ENCODE data around the gene PLAU. TPM values are rescaled to one million over a fixed set of nuclear protein-coding genes. Genes with fewer than 3 reads are reported as not detected.
"Not testable (repeated sequence)": the region's sequence is repeated elsewhere in the genome, so short reads cannot be mapped to it uniquely, and the experiment has no call there.

The PLAU gene
- total RNA-seq, 1 experiment from 2014 or later = 219 TPM

- Histone ChIP-seq H3K9me3 (no peaks in the 10 kb centered on the region), H3K36me3 (no peaks in the 10 kb centered on the region), H3K4me3 (no peak overlapping the region), H3K27me3 (no peaks in the 10 kb centered on the region)
- no peak for DNase-seq
Measured at GRCh38 chr10:73890261-73890660, 20.7 kb upstream of the PLAU start.

GRCh38 chr10:73890830-73891229 is 20.1 kb upstream of the PLAU start:
- not testable (repeated sequence) for H3K27me3 ChIP-seq, H3K36me3 ChIP-seq, H3K9me3 ChIP-seq, DNase-seq, H3K4me3 ChIP-seq

DNA sequence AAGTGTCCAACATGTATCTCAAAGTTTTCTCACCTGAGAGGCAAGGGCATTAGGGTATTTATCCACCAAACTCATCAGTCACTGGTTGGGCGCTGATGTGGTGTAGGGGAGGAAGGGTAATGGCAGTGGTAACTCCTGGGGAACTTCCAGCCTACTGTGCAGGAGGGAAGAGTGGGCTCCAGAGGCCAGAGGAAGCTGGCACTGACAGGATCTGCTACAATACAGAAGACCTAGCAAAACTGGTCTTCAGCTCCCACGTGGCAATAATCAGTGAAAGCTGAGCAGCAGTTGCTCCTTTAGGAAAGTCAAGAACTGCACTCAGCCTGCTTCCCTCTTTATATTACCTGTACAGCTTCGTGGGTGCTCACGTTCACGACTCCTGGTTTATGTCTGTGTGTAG is 19.4 kb upstream of the PLAU start:
- no peak overlapping the region for H3K4me3 ChIP-seq
- no peaks in the 10 kb centered on the region for H3K27me3 ChIP-seq
- H3K9me3 ChIP-seq = no peaks in the 10 kb centered on the region
- DNase-seq = no peak
- no peaks in the 10 kb centered on the region for H3K36me3 ChIP-seq

GRCh38 chr10:73892310-73893030 is 18.5 kb upstream of the PLAU start:
- no peaks in the 10 kb centered on the region for H3K27me3 ChIP-seq
- DNase-seq = no peak
- no peak overlapping the region for H3K4me3 ChIP-seq
- no peaks in the 10 kb centered on the region for H3K9me3 ChIP-seq
- no peaks in the 10 kb centered on the region for H3K36me3 ChIP-seq

- Histone ChIP-seq H3K4me3 (no peak overlapping the region), H3K9me3 (no peaks in the 10 kb centered on the region), H3K27me3 (no peaks in the 10 kb centered on the region), H3K36me3 (no peaks in the 10 kb centered on the region)
- DNase-seq = no peak
Measured at GRCh38 chr10:73893426-73893825, 17.5 kb upstream of the PLAU start.

DNA sequence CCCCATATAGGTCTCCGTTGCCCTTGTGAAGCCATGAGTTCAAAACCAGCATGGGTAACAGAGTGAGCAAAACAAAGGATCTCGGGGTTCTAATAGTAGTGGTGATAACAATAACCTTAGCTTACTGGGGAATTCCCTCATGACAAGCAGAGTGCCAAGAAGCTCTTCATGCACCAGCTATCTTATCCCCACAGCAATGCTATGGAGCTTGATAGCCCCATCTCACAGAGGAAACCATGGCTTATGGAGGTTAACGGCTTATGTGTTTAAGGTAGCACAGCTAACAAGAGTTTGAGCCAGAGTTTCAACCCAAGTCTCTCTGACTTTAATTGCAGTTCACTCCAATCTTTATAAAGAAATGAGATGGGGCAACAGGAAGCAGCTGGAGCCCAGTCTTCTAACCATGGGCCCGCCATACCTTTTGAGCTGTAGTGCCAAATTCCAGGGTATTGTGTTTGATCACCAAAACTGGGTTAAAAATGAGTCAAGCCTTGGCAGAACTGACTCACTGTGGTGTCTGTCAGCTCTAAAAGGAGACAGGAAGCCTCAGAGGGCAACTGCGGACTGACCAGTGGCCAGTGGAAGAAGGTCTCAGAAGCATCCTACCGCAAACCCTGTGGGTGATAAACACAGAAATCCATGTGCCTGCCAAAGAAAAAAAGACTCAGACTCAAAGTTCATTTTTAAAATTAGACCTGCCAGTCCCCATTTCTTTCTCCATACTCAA is 16.5 kb upstream of the PLAU start:
- Histone ChIP-seq H3K4me3 (no peak overlapping the region), H3K27me3 (no peaks in the 10 kb centered on the region), H3K36me3 (no peaks in the 10 kb centered on the region), H3K9me3 (no peaks in the 10 kb centered on the region)
- peak; percentile 93 for DNase-seq

DNA sequence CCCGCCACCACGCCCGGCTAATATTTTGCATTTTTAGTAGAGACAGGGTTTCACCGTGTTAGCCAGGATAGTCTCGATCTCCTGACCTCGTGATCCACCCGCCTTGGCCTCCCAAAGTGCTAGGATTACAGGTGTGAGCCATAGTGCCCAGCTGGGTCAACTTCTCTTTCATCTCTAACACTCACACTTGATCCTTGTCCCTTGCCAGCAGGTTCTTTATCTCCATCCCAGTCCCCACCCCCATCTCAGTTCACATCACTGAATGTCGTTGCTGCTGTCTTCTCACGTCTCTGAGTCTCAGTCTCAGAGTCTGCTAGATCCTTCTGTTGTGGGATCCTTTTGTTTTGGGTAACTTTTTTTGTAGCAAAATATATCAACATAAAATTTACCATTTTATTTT is 15.6 kb upstream of the PLAU start:
- not testable (repeated sequence) for H3K9me3 ChIP-seq, H3K4me3 ChIP-seq, H3K27me3 ChIP-seq, DNase-seq, H3K36me3 ChIP-seq

GRCh38 chr10:73897693-73898092 is 13.2 kb upstream of the PLAU start:
- Histone ChIP-seq H3K4me3 (no peak overlapping the region), H3K9me3 (no peaks in the 10 kb centered on the region), H3K27me3 (no peaks in the 10 kb centered on the region), H3K36me3 (no peaks in the 10 kb centered on the region)
- peak; percentile 47 for DNase-seq

DNA sequence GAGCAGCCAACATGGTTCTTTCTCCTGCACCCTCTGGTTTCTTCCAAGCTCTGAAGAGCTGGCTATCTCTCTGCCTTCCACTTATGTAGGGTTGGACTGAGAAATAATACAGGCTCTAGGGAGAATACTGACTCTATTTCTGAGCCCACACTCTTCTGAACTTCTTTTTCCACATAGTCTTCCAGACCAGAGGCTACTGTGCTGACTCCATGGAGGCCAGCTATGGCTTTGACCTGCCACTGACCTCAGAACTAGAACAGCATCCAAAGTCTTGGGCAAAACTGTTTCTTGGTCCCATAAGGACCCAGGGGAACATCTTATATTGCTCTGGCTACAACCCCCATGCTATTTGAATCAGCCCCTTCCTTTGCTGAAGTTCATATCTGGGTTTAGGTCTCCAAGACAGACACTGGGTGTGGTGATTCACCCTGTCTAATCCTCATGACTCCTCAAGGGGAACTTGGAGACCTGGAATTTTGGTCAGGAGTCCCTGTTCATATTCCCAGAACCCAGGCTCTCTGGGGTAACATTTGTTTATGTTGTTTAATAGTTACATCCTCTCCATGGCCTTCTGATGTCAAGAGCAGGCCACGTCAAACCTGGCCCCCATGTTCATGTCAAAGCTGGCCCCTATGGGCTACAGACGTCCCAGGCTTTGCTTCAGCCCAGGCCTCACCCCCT is 12.1 kb upstream of the PLAU start:
- peak; percentile 40 for DNase-seq
- Histone ChIP-seq H3K27me3 (no peaks in the 10 kb centered on the region), H3K4me3 (no peak overlapping the region), H3K9me3 (no peaks in the 10 kb centered on the region), H3K36me3 (no peaks in the 10 kb centered on the region)

GRCh38 chr10:73899423-73899822 is 11.5 kb upstream of the PLAU start:
- no peak overlapping the region for H3K4me3 ChIP-seq
- H3K36me3 ChIP-seq = no peaks in the 10 kb centered on the region
- no peaks in the 10 kb centered on the region for H3K9me3 ChIP-seq
- no peaks in the 10 kb centered on the region for H3K27me3 ChIP-seq
- peak; percentile 83 for DNase-seq

- Histone ChIP-seq H3K36me3 (no peaks in the 10 kb centered on the region), H3K4me3 (no peak overlapping the region), H3K27me3 (no peaks in the 10 kb centered on the region), H3K9me3 (no peaks in the 10 kb centered on the region)
- no peak for DNase-seq
Measured at GRCh38 chr10:73900064-73900463, 10.9 kb upstream of the PLAU start.

DNA sequence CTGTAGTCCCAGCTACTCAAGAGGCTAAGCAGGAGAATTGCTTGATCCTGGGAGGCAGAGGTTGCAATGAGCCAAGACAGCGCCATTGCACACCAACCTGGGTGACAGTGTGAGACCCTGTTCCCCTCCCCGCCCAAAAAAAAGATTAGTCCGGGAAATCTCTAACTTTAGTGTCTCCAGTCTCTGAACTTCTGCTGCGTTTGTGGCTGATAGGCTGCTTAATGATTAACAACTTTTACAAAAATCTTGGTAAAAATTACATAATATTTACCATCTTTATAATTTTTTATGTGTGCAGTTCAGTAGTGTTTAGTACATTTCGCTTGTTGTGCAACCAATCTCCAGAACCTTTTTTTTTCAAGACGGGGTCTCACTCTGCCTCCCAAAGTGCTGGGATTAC is 9.7 kb upstream of the PLAU start:
- Histone ChIP-seq H3K27me3 (no peaks in the 10 kb centered on the region), H3K4me3 (no peak overlapping the region), H3K36me3 (no peaks in the 10 kb centered on the region), H3K9me3 (no peaks in the 10 kb centered on the region)
- no peak for DNase-seq

DNA sequence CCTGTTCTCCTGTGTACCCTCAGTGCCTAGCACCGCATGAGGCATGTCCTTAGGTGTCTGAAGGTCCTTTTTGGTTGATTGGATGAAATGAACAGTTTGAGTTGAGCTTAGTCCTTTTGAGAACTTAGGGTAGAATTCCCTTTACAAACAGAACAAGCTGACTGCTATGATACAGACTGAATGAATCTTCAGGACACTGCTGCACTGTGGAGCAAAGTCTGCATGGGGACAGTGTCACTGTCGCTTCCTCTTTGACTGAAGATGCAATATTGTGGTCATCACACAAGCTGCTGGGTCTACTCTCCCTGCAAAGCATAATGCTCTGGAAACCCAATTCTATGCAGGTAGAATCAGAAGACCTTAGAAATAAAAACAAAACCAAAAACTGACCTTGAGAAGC is 8.6 kb upstream of the PLAU start:
- no peak for DNase-seq
- Histone ChIP-seq H3K9me3 (no peaks in the 10 kb centered on the region), H3K27me3 (no peaks in the 10 kb centered on the region), H3K36me3 (no peaks in the 10 kb centered on the region), H3K4me3 (no peak overlapping the region)

DNA sequence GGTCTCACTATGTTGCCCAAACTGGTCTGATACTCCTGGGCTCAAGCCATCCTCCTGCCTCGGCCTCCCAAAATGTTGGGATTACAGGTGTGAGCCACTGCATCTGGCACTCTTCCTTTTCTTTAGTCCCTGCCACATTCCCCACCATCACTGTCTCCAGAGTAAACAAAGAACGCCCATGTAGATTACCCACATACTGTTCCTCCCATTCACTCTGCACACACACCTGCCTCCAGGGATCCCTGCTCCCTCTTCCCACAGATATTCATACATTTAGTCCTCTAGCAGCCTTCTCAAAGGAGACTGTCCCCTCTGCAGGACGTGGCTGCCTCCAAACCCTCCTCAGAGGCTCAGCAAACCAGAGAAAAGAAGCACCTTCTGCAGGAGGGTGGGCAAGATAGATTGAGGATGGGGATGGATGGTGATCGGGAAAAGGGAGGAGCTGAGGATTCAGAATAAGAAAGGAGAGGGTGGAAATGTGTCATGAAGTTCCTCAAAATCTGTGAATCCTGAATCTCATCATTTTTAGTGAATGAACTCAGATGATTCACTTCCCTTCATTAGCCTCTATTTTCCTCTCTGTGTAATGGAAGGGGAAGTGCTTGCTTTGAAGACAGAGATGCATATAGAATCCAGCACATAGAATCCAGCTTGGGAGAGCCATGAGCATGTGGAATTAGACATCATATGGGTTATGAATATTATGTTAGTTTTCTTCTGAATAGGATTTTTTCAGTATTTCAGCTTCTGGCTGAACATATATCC is 5.5 kb upstream of the PLAU start:
- Histone ChIP-seq H3K36me3 (no peaks in the 10 kb centered on the region), H3K27me3 (no peaks in the 10 kb centered on the region), H3K9me3 (no peaks in the 10 kb centered on the region), H3K4me3 (no peak overlapping the region)
- no peak for DNase-seq

GRCh38 chr10:73906524-73907447 is 4.1 kb upstream of the PLAU start:
- Histone ChIP-seq H3K36me3 (peaks cover 5% of the 10 kb centered on the region), H3K4me3 (no peak overlapping the region), H3K27me3 (no peaks in the 10 kb centered on the region), H3K9me3 (no peaks in the 10 kb centered on the region)
- DNase-seq = peak; percentile 97

DNA sequence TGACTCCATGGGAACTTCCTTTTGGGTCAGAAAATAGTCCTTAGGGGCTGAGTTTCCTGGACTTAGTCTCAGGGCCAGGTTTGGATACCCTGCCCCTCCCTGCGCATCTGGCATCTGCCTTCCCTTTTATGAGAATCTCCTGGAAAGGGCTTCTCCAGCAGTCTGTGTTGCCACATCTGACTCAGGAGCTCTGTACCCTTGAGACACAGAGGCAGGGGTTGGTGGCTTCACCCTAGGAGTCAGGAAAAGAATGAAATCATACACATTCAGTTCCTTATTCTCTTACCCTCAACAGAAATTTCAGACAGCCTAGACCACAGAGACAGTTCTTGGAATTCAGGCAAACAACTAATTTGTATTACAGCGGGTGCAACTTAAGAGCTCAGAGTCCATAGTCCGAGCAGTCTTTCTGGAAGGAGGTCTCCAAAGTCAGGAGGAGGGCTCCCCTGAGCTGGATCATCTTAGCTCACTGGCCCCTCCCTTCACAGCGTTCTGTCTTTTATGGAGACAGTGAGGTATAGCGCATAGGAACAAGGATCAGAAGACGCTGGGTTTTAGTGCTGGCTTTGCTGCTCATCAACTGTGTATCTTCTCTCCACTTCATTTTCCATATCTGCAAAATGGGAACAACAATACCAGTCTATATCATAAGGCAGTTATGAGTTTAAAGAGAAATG is 3.0 kb upstream of the PLAU start:
- Histone ChIP-seq H3K36me3 (peaks cover 17% of the 10 kb centered on the region), H3K9me3 (no peaks in the 10 kb centered on the region), H3K27me3 (no peaks in the 10 kb centered on the region), H3K4me3 (no peak overlapping the region)
- peak; percentile 86 for DNase-seq
